GM21737 (cell line): ENCODE results near the gene SYNE2.
"Not testable (repeated sequence)": the region's sequence is repeated elsewhere in the genome, so short reads cannot be mapped to it uniquely, and the experiment has no call there.

Experiments
- ATAC-seq: cut with Tn5 transposase; IDR thresholded peaks from one replicate; pipeline ENCODE4 v1.9.1; 2021; ENCODE audit warnings: mild to moderate bottlenecking, moderate library complexity; ENCODE audit not compliant: unreplicated experiment

Gene SYNE2

GRCh38 chr14:63852817-63853731, at the start of gene SYNE2:
TSS of gene SYNE2 (plus strand) at chr14:63853004. CDS start at chr14:63909149, 56,145 bp downstream.
- peak; percentile 80 for ATAC-seq

GRCh38 chr14:63803221-63803791, 49.5 kb upstream of the SYNE2 start:
- not testable (repeated sequence) for ATAC-seq

- ATAC-seq, result not testable (repeated sequence)
These were observed 46.7 kb upstream of the SYNE2 start for GRCh38 chr14:63806064-63806463.

GRCh38 chr14:63811692-63812091, 41.1 kb upstream of the SYNE2 start:
- not testable (repeated sequence) for ATAC-seq

- ATAC-seq, result no peak
These were observed 19.1 kb upstream of the SYNE2 start for GRCh38 chr14:63833728-63834127.

GRCh38 chr14:63840981-63841380, 11.8 kb upstream of the SYNE2 start:
- no peak for ATAC-seq

- no peak for ATAC-seq
These were observed 9.0 kb upstream of the SYNE2 start for GRCh38 chr14:63843796-63844195.

GRCh38 chr14:63848890-63849289, 3.9 kb upstream of the SYNE2 start:
- no peak for ATAC-seq

- ATAC-seq, result no peak
These were observed 460 bp upstream of the SYNE2 start for GRCh38 chr14:63852271-63852816.

- ATAC-seq, result peak; percentile 39
These were observed 1.1 kb downstream of the SYNE2 start for GRCh38 chr14:63853831-63854293.

- ATAC-seq, result no peak
These were observed 1.5 kb downstream of the SYNE2 start for GRCh38 chr14:63854330-63854729.

- no peak for ATAC-seq
These were observed 2.5 kb downstream of the SYNE2 start for GRCh38 chr14:63855281-63855680.

- ATAC-seq, result no peak
These were observed 4.7 kb downstream of the SYNE2 start for GRCh38 chr14:63857466-63858030.

- no peak for ATAC-seq
These were observed 7.3 kb downstream of the SYNE2 start for GRCh38 chr14:63860146-63860545.

- ATAC-seq, result no peak
These were observed 9.4 kb downstream of the SYNE2 start for GRCh38 chr14:63862163-63862562.

GRCh38 chr14:63863004-63863403, 10.2 kb downstream of the SYNE2 start:
- no peak for ATAC-seq

GRCh38 chr14:63864775-63865174, 12.0 kb downstream of the SYNE2 start:
- ATAC-seq, result not testable (repeated sequence)

- no peak for ATAC-seq
These were observed 15.4 kb downstream of the SYNE2 start for GRCh38 chr14:63867933-63868921.

GRCh38 chr14:63869940-63870752, 17.3 kb downstream of the SYNE2 start:
- peak; percentile 48 for ATAC-seq

- not testable (repeated sequence) for ATAC-seq
These were observed 17.9 kb downstream of the SYNE2 start for GRCh38 chr14:63870753-63871037.
